ENCODE results near the gene MGP. TPM values are rescaled to one million over a fixed set of nuclear protein-coding genes. Genes with fewer than 3 reads are reported as not detected.

MGP gene
- total and polyA plus RNA-seq, 2 donors (not counting 1 experiment from before 2014, with no cell fraction given) = 0.39 to 0.81 TPM

GRCh38 chr12:14884458-14884878 is 1.2 kb downstream of the MGP start:
- Histone ChIP-seq H3K27me3 (replicated peaks in 1 of 4; ENCODE audit: control extremely low read depth in 1 of 4, control insufficient read depth in 3 of 4, insufficient read depth in 4 of 4, low read length in 3 of 4) (peaks cover 0 to 12% (median 8%) of the 10 kb centered on the region in 4 experiments), H3K36me3 (replicated peaks in 1 of 2; ENCODE audit: control extremely low read depth in 1 of 2, control insufficient read depth in 1 of 2, extremely low read depth in 1 of 2, insufficient read depth in 2 of 2, low read length in 1 of 2) (no peaks in the 10 kb centered on the region), H3K27ac (ENCODE audit: low read length in 2 of 2) (peak overlapping the region in 1 of 2 donors; percentile 67), H3K4me3 (ENCODE audit: control extremely low read depth in 1 of 5, extremely low read depth in 1 of 5, insufficient read depth in 1 of 5, low read depth in 2 of 5, low read length in 4 of 5) (peak overlapping the region in 1 of 5 experiments; percentile 11), H4K20me1 (ENCODE audit: control insufficient read depth, insufficient read depth, low read length, poor library complexity, severe bottlenecking) (no peaks in the 10 kb centered on the region), H3K9ac (ENCODE audit: low read length) (peak overlapping the region; percentile 33), H3K4me1 (ENCODE audit: control insufficient read depth in 2 of 2, insufficient read depth in 2 of 2, low read length in 2 of 2) (peaks cover 27 to 44% of the 10 kb centered on the region in 2 donors), H3K4me2 (replicated peaks; ENCODE audit: low read depth, low read length, poor library complexity, severe bottlenecking) (peak overlapping the region; percentile 70), H3K9me3 (ENCODE audit: control extremely low read depth in 1 of 3, control insufficient read depth in 2 of 3, insufficient read depth in 1 of 3, low read length in 2 of 3) (no peaks in the 10 kb centered on the region), H3K79me2 (ENCODE audit: control insufficient read depth, insufficient read depth, low read length) (no peaks in the 10 kb centered on the region), H2AFZ (ENCODE audit: insufficient read depth, low read depth, low read length, poor library complexity, severe bottlenecking) (peak overlapping the region; percentile 64)
- 0% methylated on average over 1 of the region's 5 CpGs for WGBS (ENCODE audit: insufficient coverage)
- ATAC-seq (ENCODE audit: low read depth) = peak; percentile 95
- H3K27me3 Mint-ChIP-seq = peaks cover 38% of the 10 kb centered on the region
- peak; percentile 89 for DNase-seq
- no peak for TF ChIP-seq CTCF (IDR thresholded peaks at IDR 0.05)
- no peak for TF ChIP-seq EZH2 (IDR thresholded peaks at IDR 0.05; ENCODE audit: borderline replicate concordance, insufficient read depth, low read depth, low read length, poor library complexity, severe bottlenecking)
- POLR2A ChIA-PET = interaction anchor here (1.2 kb wide), 1 partner anchor 69 kb away, joined by 3 read pairs; no protein-coding TSS in a partner anchor
- peak overlapping the region; percentile 77 for H3K4me3 Mint-ChIP-seq
- intact Hi-C loops (cut with micrococcal nuclease) = loop anchor here (5.0 kb wide), 1 partner anchor 37 kb away; no protein-coding TSS in a partner anchor
- H3K9me3 Mint-ChIP-seq (ENCODE audit: insufficient read depth) = no peaks in the 10 kb centered on the region
- peaks cover 48% of the 10 kb centered on the region for H3K4me1 Mint-ChIP-seq
- CTCF ChIA-PET = interaction anchor here (0.7 to 1.4 kb wide), 5 partner anchors 11 to 113 kb away, joined by 3 to 4 read pairs (median 3); no protein-coding TSS in a partner anchor
- peak overlapping the region; percentile 80 for H3K27ac Mint-ChIP-seq

- POLR2A ChIA-PET = no interaction called here
- H3K27ac ChIP-seq (ENCODE audit: low read length in 2 of 2) = no peak overlapping the region
- no peaks in the 10 kb centered on the region for H3K9me3 ChIP-seq (ENCODE audit: control extremely low read depth in 1 of 3, control insufficient read depth in 2 of 3, insufficient read depth in 1 of 3, low read length in 2 of 3)
- no peaks in the 10 kb centered on the region for H4K20me1 ChIP-seq (ENCODE audit: control insufficient read depth, insufficient read depth, low read length, poor library complexity, severe bottlenecking)
- ATAC-seq (ENCODE audit: low read depth) (no peak), DNase-seq (no peak)
- no peak for TF ChIP-seq EZH2 (IDR thresholded peaks at IDR 0.05; ENCODE audit: borderline replicate concordance, insufficient read depth, low read depth, low read length, poor library complexity, severe bottlenecking)
- no peak for TF ChIP-seq CTCF (IDR thresholded peaks at IDR 0.05)
- H3K27me3 ChIP-seq (replicated peaks in 1 of 4; ENCODE audit: control extremely low read depth in 1 of 4, control insufficient read depth in 3 of 4, insufficient read depth in 4 of 4, low read length in 3 of 4) = peaks cover 0 to 12% (median 6%) of the 10 kb centered on the region in 4 experiments
- H3K27me3 Mint-ChIP-seq = peaks cover 33% of the 10 kb centered on the region
- no peaks in the 10 kb centered on the region for H3K79me2 ChIP-seq (ENCODE audit: control insufficient read depth, insufficient read depth, low read length)
- 37% methylated on average over 8 of the region's 10 CpGs for WGBS (ENCODE audit: insufficient coverage)
- H3K9me3 Mint-ChIP-seq (ENCODE audit: insufficient read depth) = no peaks in the 10 kb centered on the region
- peaks cover 27 to 44% of the 10 kb centered on the region in 2 donors for H3K4me1 ChIP-seq (ENCODE audit: control insufficient read depth in 2 of 2, insufficient read depth in 2 of 2, low read length in 2 of 2)
- H3K4me3 Mint-ChIP-seq = no peak overlapping the region
- intact Hi-C loops (cut with micrococcal nuclease) = loop anchor here (5.0 kb wide), 1 partner anchor 36 kb away; no protein-coding TSS in a partner anchor
- H2AFZ ChIP-seq (ENCODE audit: insufficient read depth, low read depth, low read length, poor library complexity, severe bottlenecking) = no peak overlapping the region
- peaks cover 48% of the 10 kb centered on the region for H3K4me1 Mint-ChIP-seq
- no peak overlapping the region for H3K4me3 ChIP-seq (ENCODE audit: control extremely low read depth in 1 of 5, extremely low read depth in 1 of 5, insufficient read depth in 1 of 5, low read depth in 2 of 5, low read length in 4 of 5)
- no peak overlapping the region for H3K27ac Mint-ChIP-seq
- no peak overlapping the region for H3K9ac ChIP-seq (ENCODE audit: low read length)
- peak overlapping the region; percentile 70 for H3K4me2 ChIP-seq (replicated peaks; ENCODE audit: low read depth, low read length, poor library complexity, severe bottlenecking)
- no peaks in the 10 kb centered on the region for H3K36me3 ChIP-seq (replicated peaks in 1 of 2; ENCODE audit: control extremely low read depth in 1 of 2, control insufficient read depth in 1 of 2, extremely low read depth in 1 of 2, insufficient read depth in 2 of 2, low read length in 1 of 2)
- CTCF ChIA-PET = interaction anchor here (1.3 to 1.6 kb wide), 3 partner anchors 10 to 113 kb away, joined by 3 to 4 read pairs (median 4); no protein-coding TSS in a partner anchor
These were observed 2.0 kb downstream of the MGP start for GRCh38 chr12:14883686-14884085.

All from B cell (primary cell).